ENCODE data around the gene MYH16.
"Not testable (repeated sequence)": the region's sequence is repeated elsewhere in the genome, so short reads cannot be mapped to it uniquely, and the experiment has no call there.

Gene MYH16

DNA sequence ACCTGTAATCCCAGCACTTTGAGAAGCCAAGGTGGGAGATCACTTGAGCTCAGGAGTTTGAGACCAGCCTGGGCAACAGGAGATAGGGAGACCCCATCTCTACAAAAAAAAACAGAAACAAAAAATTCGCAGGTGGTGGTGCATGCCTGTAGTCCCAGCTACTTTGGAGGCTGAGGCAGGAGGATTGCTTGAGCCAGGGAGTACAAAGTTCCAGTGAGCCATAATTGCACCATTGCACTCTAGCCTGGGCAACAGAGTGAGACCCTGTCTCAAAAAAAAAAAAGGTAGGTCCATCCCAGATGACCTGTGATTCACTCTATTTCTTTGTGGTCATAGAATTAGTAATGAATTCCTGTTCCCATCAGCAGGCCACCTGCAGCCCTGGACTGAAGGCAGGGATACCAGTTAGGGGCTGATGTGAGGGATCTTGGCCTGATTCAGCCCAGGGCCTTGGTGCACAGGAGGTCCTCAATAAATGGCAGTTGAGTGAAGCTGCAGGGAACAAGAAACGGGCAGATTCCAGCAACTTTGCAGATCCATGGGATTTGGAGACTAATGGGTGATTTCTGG lies at the start of gene MYH16:
TSS of gene MYH16 (plus strand) at position 364 of the 570 bp plus-strand sequence.
- DNase-seq: no peak

DNA sequence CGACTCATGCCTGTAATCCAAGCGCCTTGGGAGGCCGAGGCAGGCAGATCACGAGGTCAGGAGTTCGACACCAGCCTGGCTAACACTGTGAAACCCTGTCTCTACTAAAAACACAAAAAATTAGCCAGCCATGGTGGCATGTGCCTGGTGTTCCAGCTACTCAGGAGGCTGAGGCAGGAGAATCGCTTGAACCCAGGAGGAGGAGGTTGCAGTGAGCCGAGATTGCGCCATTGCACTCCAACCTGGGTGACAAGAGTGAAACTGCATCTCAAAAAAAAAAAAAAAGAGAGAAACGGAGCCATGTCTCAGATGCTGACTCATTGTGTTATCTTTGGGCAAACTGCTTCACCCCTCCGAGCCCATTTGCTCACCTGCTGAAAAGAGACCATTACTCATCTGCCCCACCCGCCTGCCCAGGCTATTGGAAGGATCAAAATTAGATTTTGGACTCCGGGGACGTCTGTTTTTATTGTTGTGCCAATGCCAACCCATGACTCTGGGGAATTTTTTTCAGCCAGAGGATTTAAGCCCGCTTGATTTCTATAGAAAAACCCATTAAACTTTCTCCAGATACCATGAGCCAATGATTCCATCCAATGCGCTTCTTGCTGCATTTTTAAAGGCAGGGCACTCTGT lies 48.3 kb upstream of the MYH16 start:
- peak; percentile 9 for DNase-seq

DNA sequence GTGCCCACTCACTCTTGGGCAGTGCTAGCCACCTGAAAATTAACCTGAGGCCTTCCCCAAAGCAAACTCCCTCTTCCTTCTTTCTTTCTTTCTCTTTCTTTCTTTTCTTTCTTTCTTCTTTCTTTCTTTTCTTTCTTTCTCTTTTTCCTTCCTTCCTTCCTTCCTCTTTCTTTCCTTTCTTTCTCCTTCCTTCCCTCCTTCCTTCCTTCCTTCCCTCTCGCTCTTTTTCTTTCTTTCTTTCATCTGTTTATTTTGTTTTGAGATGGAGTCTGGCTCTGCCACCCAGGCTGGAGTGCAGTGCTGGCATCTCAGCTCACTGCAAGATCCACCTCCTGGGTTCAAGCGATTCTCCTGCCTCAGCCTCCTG lies 47.8 kb upstream of the MYH16 start:
- DNase-seq: no peak

DNA sequence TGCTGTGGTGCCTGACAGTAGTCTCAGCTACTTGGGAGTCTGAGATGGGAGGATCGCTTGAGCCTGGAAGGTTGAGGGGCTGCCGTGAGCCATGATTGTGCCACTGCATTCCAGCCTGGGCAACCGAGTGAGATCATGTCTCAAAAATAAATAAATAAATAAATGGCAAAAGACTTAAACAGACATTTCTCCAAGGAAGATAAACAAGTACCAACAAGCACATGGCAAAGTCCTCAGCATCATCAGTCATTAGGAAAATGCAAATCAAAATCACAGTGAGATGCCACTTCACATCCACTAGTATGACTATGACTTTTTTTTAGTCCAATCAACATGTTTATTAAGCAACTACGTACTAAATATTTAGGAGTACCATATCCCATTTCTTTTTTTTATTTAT lies 43.4 kb upstream of the MYH16 start:
- DNase-seq: no peak

DNA sequence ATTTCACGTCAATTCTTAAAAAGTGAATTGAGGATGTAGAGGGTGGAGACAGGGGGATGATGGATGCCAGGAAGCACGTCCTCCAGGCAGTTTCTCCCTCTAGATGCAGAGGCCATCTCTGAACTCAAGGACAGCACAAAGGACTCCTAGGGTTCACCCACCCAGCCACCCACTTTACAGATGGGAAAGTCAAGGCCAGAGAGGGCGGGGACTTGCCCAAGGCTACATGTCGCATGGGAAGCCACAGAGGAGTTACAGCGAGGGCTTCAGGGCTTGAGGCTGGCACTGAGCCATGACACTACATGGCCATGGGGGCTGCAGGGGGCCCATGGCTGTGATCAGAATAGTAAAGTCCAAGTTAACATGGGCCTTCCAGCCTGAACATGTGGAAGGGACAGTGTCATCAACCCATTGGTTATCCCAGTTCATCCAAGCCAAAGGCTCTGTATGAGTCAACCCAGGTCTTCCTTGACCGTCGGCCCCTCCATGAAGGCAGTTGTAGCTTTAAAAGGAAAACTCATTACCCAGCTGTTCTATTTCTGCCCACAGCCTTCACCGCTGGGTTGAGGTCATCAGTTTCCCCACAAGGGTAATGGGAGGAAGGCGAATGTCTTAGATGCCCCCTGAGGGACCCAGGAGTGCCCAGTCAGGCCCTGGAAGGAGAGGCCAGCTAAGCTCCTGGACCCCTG lies 40.4 kb upstream of the MYH16 start:
- no peak for DNase-seq

DNA sequence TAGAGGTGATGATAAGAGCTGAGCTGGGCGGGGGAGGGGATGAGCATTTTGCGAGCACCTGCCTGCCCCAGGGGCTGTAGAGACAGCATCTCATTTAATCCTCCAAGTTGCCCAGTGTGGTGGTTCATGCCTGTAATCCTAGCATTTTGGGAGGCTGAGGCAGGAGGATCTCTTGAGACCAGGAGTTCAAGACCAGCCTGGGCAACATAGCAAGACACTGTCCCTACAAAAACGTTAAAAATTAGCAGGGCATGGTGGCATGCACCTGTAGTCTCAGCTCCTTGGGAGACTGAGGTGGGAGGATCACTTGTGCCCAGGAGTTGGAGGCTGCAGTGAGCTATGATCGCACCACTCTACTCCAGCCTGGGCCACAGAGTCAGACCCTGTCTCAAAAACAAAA lies 39.7 kb upstream of the MYH16 start:
- DNase-seq: not testable (repeated sequence)

DNA sequence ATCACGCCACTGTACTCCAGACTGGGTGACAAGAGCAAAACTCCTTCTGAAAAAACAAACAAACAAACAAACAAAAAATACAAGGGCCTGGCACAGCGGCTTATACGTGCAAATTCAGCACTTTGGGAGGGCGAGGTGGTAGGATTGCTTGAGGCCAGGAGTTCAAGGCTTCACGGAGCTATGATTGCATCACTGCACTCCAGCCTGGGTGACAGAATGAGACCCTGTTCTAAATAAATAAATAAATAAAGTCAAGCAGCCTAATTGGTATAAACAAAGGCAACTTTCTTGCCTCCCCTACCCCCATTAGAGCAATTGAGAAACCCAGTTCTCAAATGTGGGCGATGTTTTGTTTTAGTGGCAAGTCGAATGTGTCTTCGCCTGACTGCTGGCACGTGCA lies 38.5 kb upstream of the MYH16 start:
- DNase-seq: no peak

DNA sequence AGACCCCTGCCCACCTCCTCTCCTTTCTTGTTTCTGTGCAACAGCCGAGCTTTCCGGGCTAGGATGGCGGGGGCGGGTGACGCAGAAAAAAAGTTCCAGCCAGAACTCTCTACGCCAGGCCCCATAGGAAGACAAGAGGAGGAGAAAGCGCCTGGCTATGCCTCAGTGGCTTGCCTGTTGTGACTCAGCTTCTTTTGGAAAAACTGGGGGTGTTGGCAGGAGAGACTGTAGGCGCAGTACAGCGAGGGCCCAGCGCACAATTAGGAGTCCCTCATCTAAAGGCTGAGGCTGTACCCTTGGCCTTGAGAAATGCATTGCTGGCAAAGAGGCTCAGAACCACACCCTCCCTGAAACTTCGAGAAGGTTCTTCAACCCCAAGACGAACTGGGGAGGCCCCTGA lies 36.7 kb upstream of the MYH16 start:
- DNase-seq: no peak

DNA sequence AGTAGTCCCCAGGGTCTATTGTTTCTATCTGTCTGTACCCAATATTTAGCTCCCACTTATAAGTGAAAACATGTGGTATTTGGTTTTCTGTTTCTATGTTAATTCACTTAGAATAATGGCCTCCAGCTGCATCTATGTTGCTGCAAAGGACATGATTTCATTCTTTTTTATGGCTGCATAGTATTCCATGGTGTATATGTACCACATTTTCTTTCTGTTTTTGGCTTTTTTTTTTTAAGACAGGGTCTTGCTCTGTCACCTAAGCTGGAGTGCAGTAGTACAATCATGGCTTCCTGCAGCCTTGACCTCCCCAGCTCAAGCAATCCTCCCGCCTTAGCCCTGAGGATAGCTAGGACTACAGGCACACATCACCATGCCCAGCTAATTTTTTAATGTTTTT lies 34.8 kb upstream of the MYH16 start:
- not testable (repeated sequence) for DNase-seq

DNA sequence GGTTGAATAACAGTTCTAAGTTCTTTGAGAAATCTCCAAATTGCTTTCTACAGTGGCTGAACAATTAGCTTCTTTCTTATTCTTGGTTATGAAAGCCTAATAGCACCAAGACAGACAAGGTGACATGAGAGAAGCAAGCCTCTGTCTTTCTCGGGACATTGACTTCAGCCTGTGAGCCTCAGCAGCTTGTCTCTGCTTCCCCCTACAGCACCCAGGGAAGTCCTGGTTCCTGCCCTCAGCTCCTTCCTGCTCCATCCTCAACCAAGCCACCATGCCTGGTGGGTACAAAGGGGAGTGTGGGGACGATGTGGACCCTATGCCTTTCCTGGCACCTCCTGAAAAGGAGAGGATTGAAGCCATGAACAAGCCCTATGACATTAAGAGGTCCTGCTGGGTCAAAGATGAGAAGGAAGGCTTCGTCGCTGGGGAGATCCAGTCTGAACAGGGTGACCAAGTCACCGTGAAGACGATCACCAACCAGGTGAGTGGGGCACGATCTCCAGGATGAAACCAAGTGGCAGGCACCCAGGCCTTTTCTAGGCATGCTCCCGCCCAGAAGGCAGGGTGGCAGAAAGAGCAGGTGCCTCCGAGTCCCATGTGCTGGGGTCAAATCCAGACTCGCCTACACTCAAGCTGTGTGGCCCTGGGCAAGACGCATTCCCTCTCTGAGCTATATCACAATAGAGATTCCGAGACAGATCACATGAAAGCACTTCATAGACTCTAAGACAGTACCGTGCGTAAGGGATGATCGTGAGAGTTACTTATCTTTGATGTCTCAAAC lies 33.9 kb upstream of the MYH16 start:
- no peak for DNase-seq

DNA sequence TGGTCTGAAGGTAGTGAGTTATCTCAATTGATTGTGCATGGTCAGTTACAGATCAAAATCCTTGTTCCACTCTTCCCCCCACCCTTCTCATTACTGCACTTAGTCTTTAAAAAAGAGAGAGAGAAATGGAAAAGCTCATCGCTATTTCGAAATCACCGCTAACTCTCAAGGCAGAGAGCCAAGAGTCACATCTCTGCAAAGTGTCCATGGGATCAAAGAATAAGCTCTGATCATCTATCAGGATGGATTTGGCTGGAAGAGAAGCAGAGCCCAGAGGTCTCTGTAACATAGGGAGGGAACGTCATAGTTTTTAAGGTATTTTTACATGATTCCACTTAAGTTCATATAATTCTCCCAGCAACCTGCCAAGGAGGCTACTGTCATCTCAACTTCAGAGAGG lies 30.0 kb upstream of the MYH16 start:
- DNase-seq: no peak

DNA sequence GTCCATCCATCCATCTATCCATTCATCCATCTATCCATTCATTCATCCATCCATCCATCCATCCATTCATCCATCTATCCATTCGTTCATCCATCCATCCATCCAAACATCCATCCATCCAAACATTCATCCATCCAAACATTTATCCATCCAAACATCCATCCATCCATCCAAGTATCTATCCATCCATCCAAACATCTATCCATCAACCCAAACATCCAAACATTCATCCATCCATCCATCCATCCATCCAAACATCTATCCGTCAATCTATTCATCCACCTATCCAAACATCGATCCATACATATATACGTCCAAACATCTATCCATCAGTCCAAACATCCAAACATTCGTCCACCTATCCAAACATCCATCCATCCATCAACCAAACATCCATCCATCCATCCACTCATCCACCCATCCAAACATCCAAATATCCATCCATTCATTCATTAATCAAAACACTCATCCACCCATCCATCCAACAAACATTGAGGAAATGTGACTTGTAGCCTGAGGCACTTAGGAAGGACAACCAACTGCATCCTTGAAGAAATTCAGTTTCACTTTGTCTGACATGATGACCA lies 28.8 kb upstream of the MYH16 start:
- DNase-seq: no peak

DNA sequence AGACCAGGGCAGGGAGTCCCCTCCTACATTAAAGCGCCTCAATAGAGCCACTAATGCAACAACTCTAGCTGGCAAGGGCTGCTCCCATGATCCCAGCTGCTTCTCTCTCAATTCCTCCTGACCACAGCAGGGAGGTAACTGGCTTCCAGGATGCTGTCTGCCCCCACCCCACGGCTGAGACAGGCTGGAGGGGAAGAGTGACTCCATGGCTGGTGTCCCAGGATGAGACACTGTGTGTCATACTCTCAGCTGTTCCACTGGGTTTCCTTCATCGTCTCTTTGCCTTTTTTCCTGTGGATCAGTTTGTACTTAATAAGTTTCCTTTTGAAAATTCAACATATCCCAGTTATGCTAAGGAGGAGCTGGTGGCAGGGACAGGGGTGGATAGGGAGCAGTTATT lies 27.7 kb upstream of the MYH16 start:
- DNase-seq: no peak

DNA sequence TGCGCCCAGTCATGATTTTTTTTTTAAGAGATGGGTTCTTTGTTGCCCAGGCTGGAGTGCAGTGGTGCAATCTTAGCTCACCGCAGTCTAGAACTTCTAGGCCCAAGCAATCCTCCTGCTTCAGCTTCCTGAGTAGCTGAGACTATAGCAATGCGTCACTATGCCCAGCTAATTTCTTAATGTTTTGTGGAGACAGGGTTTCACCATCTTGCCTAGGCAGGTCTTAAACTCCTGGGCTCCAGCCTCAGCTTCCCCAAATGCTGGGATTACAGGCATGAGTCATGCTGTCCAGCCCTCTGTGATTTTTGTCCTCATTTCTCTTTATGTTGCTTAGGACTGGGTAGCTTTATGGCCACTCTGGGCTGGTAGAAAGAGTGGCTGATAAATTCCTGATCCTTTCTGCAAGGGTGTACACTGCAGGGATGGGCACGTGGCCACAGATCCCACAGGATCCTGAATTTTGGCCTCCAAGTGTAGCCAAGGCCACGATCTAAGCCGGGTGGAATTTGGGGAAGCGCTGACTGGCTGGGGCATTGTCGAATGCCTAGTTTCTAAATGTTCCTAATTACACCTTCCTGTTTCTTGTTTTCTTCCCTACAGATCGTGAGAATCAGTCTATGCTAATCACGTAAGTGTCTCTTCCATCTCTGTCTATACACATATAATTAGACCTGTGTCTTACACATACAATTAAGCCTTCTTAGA lies 24.1 kb upstream of the MYH16 start:
- no peak for DNase-seq

DNA sequence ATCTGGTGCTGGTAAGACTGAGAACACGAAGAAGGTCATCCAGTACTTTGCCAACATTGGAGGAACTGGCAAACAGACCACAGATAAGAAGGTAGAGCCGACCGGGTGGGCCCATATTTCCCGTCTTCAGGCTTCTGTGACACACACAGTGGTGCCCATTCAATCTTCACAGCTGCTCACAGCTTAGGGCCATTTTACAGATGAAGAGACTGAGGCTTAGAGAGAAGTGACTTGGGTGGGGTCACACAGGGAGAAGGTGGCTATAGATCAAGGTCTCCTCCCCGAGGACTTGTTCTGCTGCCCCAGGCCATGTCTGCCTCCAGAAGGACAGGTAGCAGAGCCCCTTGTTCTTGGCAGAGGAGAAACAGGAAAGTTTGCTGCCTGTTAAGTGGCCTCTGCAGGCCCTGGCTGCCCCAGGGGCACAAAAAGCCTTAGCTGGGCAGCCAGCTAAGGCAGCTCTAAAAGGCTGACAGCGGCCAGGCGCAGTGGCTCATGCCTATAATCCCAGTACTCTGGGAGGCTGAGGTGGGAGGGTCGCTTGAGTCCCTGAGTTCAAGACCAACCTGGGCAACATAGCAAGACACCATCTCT lies 22.6 kb upstream of the MYH16 start:
- no peak for DNase-seq

DNA sequence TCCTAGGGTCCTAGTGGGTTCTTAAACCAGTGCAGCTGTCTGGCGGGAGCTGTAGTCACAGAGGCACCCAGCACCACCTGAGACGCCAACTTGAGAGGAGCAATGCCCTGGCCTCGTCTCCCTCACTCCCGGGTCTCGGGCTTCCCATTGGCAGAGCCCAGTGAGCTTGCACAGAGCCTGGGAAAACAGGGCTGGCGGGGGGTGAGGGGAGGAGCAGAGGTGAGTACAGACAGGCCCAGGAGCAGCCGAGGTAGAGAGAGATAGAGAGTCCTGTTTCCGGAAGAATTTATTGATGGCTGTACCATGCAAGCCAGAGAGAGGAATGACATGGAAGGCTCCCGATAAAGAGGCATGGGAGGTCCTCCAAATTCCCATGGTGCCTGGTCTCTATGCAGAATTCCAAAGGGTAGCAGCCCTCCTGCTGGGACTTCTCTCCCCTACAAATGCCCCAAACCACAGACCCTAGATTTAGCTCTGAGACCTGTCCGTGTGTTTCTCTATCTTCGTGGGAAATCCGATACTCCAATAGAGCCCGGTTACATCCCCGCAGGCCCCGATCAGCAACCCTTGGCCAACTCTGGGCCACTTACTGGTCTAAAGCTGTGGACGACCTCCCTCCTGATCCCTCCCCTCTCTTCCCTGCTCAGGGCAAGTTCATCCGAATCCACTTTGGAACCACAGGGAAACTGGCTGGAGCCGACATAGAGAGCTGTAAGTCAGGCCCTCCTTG lies 20.3 kb upstream of the MYH16 start:
- DNase-seq: no peak

DNA sequence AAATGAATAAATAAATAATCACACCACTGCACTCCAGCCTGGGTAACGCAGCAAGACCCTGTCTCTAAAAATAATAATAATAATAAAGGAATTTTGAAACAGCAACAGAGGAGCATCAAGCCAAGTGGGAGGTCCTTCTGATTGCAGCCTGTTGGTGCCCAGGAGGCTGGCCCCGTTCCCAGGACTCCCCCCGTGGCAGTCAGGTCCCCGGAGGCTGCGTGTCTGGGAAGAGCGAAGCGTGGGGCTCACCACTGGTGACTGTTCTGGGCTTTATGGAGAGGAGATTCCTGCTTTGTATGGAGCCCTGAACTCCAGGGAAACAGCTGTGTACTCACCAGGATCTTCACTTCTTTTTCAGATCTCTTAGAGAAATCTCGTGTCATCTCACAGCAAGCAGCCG lies 19.3 kb upstream of the MYH16 start:
- DNase-seq: no peak

DNA sequence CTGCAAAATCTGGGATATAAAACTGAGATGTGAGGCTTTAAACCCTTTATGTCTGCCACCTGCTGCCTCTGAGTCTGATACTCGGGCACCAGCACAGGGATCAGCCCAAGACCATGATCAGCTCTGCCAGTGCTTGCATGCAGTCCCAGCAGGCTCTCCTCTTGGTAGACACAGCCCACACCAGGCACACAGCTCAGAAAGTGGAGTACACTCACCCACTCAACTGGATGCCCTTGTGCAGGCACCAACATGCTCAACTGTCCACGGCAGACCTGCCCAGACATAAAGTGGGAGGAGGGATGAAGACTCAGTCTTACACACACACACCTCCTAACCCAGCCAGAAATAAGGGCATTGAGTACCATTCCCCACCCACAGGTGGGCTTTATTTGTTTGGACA lies 18.2 kb upstream of the MYH16 start:
- no peak for DNase-seq

DNA sequence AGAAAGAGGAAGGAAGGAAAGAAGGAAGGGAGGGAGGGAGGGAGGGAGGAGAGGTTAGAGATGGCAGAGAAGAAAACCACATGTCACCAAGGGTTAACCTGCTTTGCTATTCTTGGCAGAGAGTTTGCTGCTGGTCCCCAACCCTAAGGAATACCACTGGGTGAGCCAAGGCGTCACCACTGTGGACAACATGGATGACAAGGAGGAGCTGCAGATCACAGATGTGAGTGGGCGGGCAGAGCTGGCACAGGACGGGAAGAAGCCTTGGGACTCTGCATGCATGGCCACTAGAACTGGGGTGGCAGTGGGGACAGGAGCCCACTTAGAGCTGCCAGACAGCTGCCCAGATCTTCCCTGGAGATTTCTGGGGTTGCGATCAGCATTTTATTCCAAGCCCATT lies 17.2 kb upstream of the MYH16 start:
- DNase-seq: no peak

DNA sequence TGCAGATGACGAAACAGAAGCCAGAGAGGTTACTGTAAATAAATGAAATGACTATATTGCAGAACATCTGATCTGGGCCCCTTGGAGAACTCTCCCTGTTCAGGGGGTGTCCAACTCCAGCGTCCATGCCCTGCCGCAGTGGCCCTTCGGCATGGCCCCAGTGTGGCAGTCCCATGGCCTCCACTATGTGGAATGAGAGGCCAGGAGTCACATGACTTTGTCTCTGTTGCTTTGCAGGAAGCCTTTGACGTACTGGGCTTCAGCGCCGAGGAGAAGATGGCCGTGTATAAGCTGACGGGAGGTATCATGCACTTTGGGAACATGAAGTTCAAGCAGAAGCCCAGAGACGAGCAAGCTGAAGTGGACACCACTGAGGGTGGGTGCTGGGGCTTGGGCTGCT lies 15.6 kb upstream of the MYH16 start:
- DNase-seq: no peak

DNA sequence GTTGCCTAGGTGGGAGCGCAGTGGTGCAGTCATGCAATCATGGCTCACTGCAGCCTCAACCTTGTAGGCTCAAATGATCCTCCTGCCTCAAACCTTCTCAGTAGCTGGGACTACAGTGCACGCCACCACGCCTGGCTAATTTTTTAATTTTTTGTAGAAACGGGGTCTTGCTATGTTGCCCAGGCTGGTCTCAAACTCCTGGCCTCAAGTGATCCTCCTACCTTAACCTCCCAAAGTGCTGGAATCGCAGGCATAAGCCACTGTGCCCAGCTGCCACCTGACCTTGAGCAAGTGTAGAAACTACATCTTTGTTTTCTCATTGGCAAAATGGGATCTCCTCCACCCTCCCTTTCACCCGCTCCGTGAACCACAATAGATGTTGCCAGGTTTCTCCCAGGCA lies 15.0 kb upstream of the MYH16 start:
- no peak for DNase-seq

DNA sequence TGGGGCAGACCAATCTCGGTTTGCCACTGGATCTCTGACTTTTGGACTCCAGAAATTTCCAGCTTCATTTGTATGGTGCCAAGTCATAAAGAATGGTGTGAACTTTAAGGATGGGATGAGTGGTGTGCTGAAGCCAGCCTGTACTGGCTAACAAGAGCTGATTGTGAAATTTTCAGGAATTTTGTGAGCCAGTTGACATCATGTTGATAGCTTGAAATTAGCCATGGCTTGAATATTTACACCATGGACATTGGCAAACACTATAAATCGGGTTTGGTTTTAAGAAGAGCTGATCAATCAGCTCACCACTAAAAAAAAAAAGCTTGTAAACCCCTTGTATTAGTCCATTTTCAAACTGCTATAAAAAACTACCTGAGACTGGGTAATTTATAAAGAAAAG lies 14.1 kb upstream of the MYH16 start:
- DNase-seq: no peak
